Suprapubic skin (tissue), 4 donors: ENCODE measurements around the gene BCAT1. TPM values are rescaled to one million over a fixed set of nuclear protein-coding genes. Genes with fewer than 3 reads are reported as not detected.

Experiments used
- DNase-seq, 2 donors: peaks; one replicate each; pipeline ENCODE4 v3.0.0-alpha.2; 2019; ENCODE audit warnings: low spot score in 2 of 2
- H3K27ac ChIP-seq: fragments of 200-600 bp; sonication (generic); one replicate; pipeline ENCODE4 v1.5.1; 2019
- H3K27me3 ChIP-seq: fragments of 200-600 bp; sonication (generic); one replicate; pipeline ENCODE4 v1.5.1; 2019
- H3K36me3 ChIP-seq: fragments of 200-600 bp; sonication (generic); one replicate; pipeline ENCODE4 v1.5.1; 2019
- H3K4me1 ChIP-seq: fragments of 200-600 bp; sonication (generic); one replicate; pipeline ENCODE4 v1.5.1; 2019
- H3K4me3 ChIP-seq: fragments of 200-600 bp; sonication (generic); one replicate; pipeline ENCODE4 v1.5.1; 2019; ENCODE audit warnings: mild to moderate bottlenecking
- H3K9me3 ChIP-seq: fragments of 200-600 bp; sonication (generic); one replicate; pipeline ENCODE4 v1.5.1; 2019
- CTCF ChIP-seq, 2 donors: fragments of 200-600 bp in 1 of 2; fragments of 450-650 bp in 1 of 2; sonication (generic) in 1 of 2; IDR thresholded peaks; one replicate each; pipeline ENCODE4 v1.5.1; 2016 to 2019; ENCODE audit warnings: antibody characterized with exemption in 2 of 2, mild to moderate bottlenecking in 1 of 2, moderate library complexity in 1 of 2
- EP300 ChIP-seq: sonication (generic); formaldehyde crosslinking; IDR thresholded peaks from one replicate; pipeline ENCODE4 v1.6.1; 2017; ENCODE audit warnings: antibody characterized with exemption
- POLR2A ChIP-seq, 2 donors: fragments of 450-650 bp; IDR thresholded peaks; one replicate each; pipeline ENCODE4 v1.6.1; 2017; ENCODE audit warnings: antibody characterized with exemption in 2 of 2, mild to moderate bottlenecking in 2 of 2, moderate library complexity in 2 of 2
- POLR2AphosphoS5 ChIP-seq, 3 donors: sonication (generic); formaldehyde crosslinking; IDR thresholded peaks; one replicate each; pipeline ENCODE4 v1.6.1; 2017; ENCODE audit warnings: antibody characterized with exemption in 3 of 3
- WGBS: methylation state at CpG from one replicate; pipeline ENCODE4 v1.1.5; 2018; 5-methylcytosine and 5-hydroxymethylcytosine counted together
- total RNA-seq, 4 donors: library from RNA; depleted of rRNA; stranded (reverse); fragments of >200 nt; gene quantifications; one replicate each; pipeline ENCODE4 v1.1.0, GENCODE V29; 2016

Gene BCAT1
- total RNA-seq, 4 donors from 2014 or later, result 0.68 to 2.9 (median 1.5) TPM

GRCh38 chr12:24772813-24773212, 176.1 kb downstream of the BCAT1 start:
- Histone ChIP-seq H3K27me3 (no peaks in the 10 kb centered on the region), H3K27ac (no peak overlapping the region), H3K9me3 (no peaks in the 10 kb centered on the region), H3K36me3 (no peaks in the 10 kb centered on the region), H3K4me3 (no peak overlapping the region), H3K4me1 (no peaks in the 10 kb centered on the region)
- TF ChIP-seq CTCF (IDR thresholded peaks at IDR 0.05) (no peak), EP300 (no peak), POLR2A (IDR thresholded peaks at IDR 0.05) (no peak), POLR2AphosphoS5 (IDR thresholded peaks at IDR 0.05) (no peak)
- no peak for DNase-seq

- TF ChIP-seq POLR2AphosphoS5 (IDR thresholded peaks at IDR 0.05) (no peak), CTCF (IDR thresholded peaks at IDR 0.05) (no peak), EP300 (no peak), POLR2A (IDR thresholded peaks at IDR 0.05) (no peak)
- DNase-seq, result no peak
- no peak overlapping the region for H3K4me3 ChIP-seq
- H3K27ac ChIP-seq, result no peak overlapping the region
- no peaks in the 10 kb centered on the region for H3K9me3 ChIP-seq
- H3K27me3 ChIP-seq, result no peaks in the 10 kb centered on the region
- 75% methylated on average over 4 of the region's 4 CpGs for WGBS
- H3K4me1 ChIP-seq, result no peaks in the 10 kb centered on the region
- no peaks in the 10 kb centered on the region for H3K36me3 ChIP-seq
Observed at GRCh38 chr12:24770821-24771220, 178.1 kb downstream of the BCAT1 start.

- Histone ChIP-seq H3K36me3 (no peaks in the 10 kb centered on the region), H3K4me1 (no peaks in the 10 kb centered on the region), H3K9me3 (no peaks in the 10 kb centered on the region), H3K4me3 (no peak overlapping the region), H3K27ac (no peak overlapping the region), H3K27me3 (no peaks in the 10 kb centered on the region)
- 92% methylated on average over 3 of the region's 3 CpGs for WGBS
- no peak for DNase-seq
- TF ChIP-seq EP300 (no peak), POLR2A (IDR thresholded peaks at IDR 0.05) (no peak), CTCF (IDR thresholded peaks at IDR 0.05) (no peak), POLR2AphosphoS5 (IDR thresholded peaks at IDR 0.05) (no peak)
Observed at GRCh38 chr12:24770334-24770733, 178.6 kb downstream of the BCAT1 start.

- DNase-seq, result no peak
- 91% methylated on average over 3 of the region's 3 CpGs for WGBS
Observed at GRCh38 chr12:24769682-24770081, 179.2 kb downstream of the BCAT1 start.

GRCh38 chr12:24768415-24768814, 180.5 kb downstream of the BCAT1 start:
- Histone ChIP-seq H3K9me3 (no peaks in the 10 kb centered on the region), H3K27me3 (no peaks in the 10 kb centered on the region), H3K4me1 (no peaks in the 10 kb centered on the region), H3K36me3 (no peaks in the 10 kb centered on the region), H3K4me3 (no peak overlapping the region), H3K27ac (no peak overlapping the region)
- TF ChIP-seq POLR2AphosphoS5 (IDR thresholded peaks at IDR 0.05), result no peak
- no peak for TF ChIP-seq POLR2A (IDR thresholded peaks at IDR 0.05)
- TF ChIP-seq CTCF (IDR thresholded peaks at IDR 0.05), result no peak
- no peak for TF ChIP-seq EP300
- no peak for DNase-seq

More at GRCh38 chr12:24769682-24770081, 179.2 kb downstream of the BCAT1 start:
- no peak overlapping the region for H3K27ac ChIP-seq
- no peaks in the 10 kb centered on the region for H3K27me3 ChIP-seq
- H3K36me3 ChIP-seq, result no peaks in the 10 kb centered on the region
- no peaks in the 10 kb centered on the region for H3K9me3 ChIP-seq
- H3K4me3 ChIP-seq, result no peak overlapping the region
- no peaks in the 10 kb centered on the region for H3K4me1 ChIP-seq
- TF ChIP-seq POLR2AphosphoS5 (IDR thresholded peaks at IDR 0.05), result no peak
- TF ChIP-seq POLR2A (IDR thresholded peaks at IDR 0.05), result no peak
- TF ChIP-seq EP300, result no peak
- no peak for TF ChIP-seq CTCF (IDR thresholded peaks at IDR 0.05)
